Cardiac fibroblast (primary cell): ENCODE measurements around the gene GRAMD4.

Experiments
- DNase-seq, 2 donors: peaks; one replicate each; pipeline versions ENCODE4 v3.0.0 to v3.0.0-alpha.2; 2010; ENCODE audit warnings: low read depth in 2 of 2
- H3K4me3 ChIP-seq, 2 donors: replicated peaks in 1 of 2; 1 replicate in 1 of 2; 2 replicates in 1 of 2; pipeline ENCODE4 v1.5.1; 2011; ENCODE audit warnings: low read depth in 2 of 2, low read length in 2 of 2, mild to moderate bottlenecking in 2 of 2, moderate library complexity in 1 of 2
- TF ChIP-seq, protein P1 (sequence below): IDR thresholded peaks from one replicate; pipeline ENCODE4 v1.5.1; 2011; ENCODE audit warnings: low read depth, mild to moderate bottlenecking, low read length, inconsistent platforms

The GRAMD4 gene

GRCh38 chr22:46584081-46584921, 35.9 kb upstream of the GRAMD4 start:
- TF ChIP-seq, protein P1, sequence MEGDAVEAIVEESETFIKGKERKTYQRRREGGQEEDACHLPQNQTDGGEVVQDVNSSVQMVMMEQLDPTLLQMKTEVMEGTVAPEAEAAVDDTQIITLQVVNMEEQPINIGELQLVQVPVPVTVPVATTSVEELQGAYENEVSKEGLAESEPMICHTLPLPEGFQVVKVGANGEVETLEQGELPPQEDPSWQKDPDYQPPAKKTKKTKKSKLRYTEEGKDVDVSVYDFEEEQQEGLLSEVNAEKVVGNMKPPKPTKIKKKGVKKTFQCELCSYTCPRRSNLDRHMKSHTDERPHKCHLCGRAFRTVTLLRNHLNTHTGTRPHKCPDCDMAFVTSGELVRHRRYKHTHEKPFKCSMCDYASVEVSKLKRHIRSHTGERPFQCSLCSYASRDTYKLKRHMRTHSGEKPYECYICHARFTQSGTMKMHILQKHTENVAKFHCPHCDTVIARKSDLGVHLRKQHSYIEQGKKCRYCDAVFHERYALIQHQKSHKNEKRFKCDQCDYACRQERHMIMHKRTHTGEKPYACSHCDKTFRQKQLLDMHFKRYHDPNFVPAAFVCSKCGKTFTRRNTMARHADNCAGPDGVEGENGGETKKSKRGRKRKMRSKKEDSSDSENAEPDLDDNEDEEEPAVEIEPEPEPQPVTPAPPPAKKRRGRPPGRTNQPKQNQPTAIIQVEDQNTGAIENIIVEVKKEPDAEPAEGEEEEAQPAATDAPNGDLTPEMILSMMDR = no peak
- no peak overlapping the region for H3K4me3 ChIP-seq
- peak; percentile 26 to 29 for DNase-seq

- TF ChIP-seq, protein P1 = no peak
- no peak overlapping the region for H3K4me3 ChIP-seq
- DNase-seq = no peak
Measured at GRCh38 chr22:46585340-46586122, 34.7 kb upstream of the GRAMD4 start.

DNA sequence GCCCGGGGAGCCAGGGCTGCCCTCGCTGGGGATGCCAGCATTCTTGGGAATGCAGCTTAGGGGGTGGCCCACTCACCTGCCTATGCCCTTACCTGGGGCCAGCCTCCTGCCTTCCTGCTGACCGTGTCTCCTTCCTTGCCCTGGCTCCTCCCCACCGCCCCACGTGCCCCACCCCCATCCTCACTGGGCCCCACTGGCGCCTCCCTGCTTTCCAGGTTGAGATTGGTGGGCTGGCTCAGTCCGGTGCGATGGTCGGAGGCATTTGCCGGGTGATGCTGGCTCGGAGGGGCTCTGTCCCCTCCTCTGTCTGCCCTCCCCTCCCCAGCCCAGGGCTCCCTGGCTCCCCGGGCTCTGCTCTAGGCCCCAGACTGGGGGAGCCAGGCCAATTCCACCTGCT, 34.1 kb upstream of the GRAMD4 start:
- DNase-seq = no peak
- TF ChIP-seq, protein P1 = no peak
- no peak overlapping the region for H3K4me3 ChIP-seq

DNA sequence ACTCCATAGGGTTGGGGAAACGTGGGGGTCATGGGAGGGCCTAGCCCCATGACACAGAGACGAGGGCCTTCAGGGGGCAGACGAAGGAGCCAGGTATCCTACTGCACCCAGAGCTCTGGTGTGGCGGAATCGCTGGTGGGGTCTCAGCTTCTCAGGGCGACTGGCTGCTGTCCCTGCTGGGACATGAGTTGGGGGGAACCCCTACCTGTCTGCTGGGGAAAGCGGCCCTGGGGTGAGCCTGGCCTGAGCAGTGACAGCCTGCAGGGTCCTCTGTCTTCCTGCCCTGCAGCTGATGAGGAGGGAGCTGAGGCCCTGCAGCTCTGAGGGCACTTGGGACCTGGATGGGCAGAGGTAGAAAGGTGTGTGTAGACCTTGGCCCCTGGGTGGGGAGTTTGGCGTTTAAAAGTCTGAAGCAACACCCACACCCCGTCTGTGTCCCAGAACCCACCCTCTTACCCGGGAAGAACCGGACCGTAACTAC, 33.6 kb upstream of the GRAMD4 start:
- TF ChIP-seq, protein P1 = no peak
- DNase-seq = no peak
- no peak overlapping the region for H3K4me3 ChIP-seq

- no peak for DNase-seq
- no peak overlapping the region for H3K4me3 ChIP-seq
- TF ChIP-seq, protein P1 = no peak
Measured at GRCh38 chr22:46587061-46587460, 33.1 kb upstream of the GRAMD4 start.

- no peak for DNase-seq
- TF ChIP-seq, protein P1 = no peak
- no peak overlapping the region for H3K4me3 ChIP-seq
Measured at GRCh38 chr22:46587492-46588278, 32.5 kb upstream of the GRAMD4 start.
